ENCODE measurements around the gene NDUFB10. TPM values are rescaled to one million over a fixed set of nuclear protein-coding genes. Genes with fewer than 3 reads are reported as not detected.

The NDUFB10 gene
- 85.8 TPM for polyA plus RNA-seq (2012; ENCODE audit: missing spikeins)

DNA sequence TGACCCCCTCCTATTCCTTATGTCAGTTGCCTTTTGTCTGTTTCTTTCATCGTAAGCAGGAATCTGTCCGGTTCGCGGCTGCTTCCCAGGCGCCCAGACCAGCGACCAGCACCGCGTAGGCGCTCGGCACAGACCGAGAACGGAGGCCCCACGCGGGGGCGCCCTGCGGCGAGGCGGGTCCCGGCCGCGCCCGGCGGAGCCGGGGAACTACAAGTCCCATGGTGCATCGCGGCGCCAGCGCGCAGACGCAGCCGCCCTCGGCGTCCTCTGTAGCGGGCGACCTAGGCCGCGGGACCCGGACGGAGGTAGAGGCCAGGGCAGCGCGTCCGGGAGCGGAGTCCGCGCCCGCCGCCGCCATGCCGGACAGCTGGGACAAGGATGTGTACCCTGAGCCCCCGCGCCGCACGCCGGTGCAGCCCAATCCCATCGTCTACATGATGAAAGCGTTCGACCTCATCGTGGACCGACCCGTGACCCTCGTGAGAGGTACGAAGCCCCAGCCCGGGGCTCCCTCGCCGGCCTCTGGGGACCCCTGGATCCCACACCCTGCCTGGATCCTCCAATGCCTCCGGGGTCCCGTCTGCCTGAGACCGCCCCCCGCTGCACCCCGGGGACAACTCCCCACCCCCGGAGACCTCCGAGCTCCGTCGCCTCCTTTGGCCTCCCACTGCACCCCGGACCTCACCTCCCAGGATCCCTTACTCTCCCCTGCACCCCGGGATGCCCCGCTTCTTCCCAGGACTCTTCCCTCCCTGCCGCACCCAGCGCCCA lies at the start of gene NDUFB10:
TSS of gene NDUFB10 (plus strand) at position 270 of the 771 bp plus-strand sequence. CDS start at position 357, 87 bp downstream.
- FAIRE-seq (peak; percentile 95), DNase-seq (ENCODE audit: insufficient read length) (peak; percentile 87)
- TF ChIP-seq POLR2A (IDR thresholded peaks at IDR 0.05; ENCODE audit: low read depth, low read length) = peak; percentile 86
- TF ChIP-seq TAF1 (IDR thresholded peaks at IDR 0.05; ENCODE audit: borderline replicate concordance, low read depth, low read length) = 0 out of 2 replicates have a peak, but pooled peaks have one; percentile 28
- peak; percentile 67 for TF ChIP-seq POLR2AphosphoS5 (IDR thresholded peaks at IDR 0.05; ENCODE audit: low read depth, low read length)

DNA sequence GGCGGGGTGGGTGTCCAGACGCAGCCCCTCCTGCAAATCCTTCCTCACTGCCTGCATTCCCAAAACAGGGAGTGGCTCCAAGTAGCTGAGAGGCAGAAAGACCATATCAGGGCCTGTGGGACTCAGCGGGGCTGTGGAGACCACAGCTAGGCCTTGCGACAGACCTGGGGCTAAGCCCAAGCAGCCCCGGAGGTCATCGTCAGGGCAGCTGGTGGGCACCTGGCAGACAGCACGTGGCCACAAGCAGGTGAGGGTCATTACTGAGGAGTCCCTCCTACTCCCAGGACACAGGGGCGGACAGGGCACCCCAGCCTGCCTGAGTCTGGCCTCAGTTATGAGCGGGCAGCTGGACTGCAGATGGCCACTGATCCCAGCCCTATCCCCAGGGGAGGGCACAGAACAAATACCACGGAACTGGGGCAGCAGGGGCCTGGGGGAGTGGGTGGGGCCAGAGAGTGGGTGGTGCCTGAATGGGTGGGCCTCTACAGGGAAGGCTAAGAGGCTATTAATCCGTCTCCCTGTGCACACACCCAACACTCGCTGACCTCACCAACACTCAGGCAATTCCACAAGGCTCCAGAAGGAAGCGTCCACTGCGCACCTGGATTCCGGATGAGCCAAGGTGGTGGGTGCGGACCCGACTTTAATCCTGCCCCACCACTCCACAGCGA lies 49.6 kb upstream of the NDUFB10 start:
- TF ChIP-seq POLR2A (IDR thresholded peaks at IDR 0.05; ENCODE audit: low read depth, low read length) (no peak), POLR2AphosphoS5 (IDR thresholded peaks at IDR 0.05; ENCODE audit: low read depth, low read length) (no peak), TAF1 (IDR thresholded peaks at IDR 0.05; ENCODE audit: borderline replicate concordance, low read depth, low read length) (no peak)
- DNase-seq (ENCODE audit: insufficient read length) = no peak
- no peak for FAIRE-seq

GRCh38 chr16:1911467-1912214 lies 47.7 kb upstream of the NDUFB10 start:
- FAIRE-seq = no peak
- TF ChIP-seq TAF1 (IDR thresholded peaks at IDR 0.05; ENCODE audit: borderline replicate concordance, low read depth, low read length) (no peak), POLR2A (IDR thresholded peaks at IDR 0.05; ENCODE audit: low read depth, low read length) (no peak), POLR2AphosphoS5 (IDR thresholded peaks at IDR 0.05; ENCODE audit: low read depth, low read length) (no peak)

DNA sequence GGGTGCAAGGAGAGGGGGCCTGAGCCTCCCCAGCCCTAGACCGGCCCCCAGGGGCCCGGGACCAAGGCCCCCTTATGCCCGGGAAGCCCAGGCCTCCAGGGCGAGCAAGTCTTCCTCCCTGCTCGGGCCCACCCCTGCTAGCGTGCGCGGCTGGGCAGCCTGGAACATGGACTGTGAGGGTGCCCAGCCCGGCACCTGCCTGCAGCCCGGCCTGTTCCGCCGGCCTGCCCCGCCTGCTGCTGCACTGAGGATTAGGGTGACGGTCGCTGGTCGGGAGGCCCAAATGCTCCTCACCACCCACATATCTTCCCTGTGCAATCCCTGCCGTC lies 47.2 kb upstream of the NDUFB10 start:
- DNase-seq (ENCODE audit: insufficient read length) = no peak
- FAIRE-seq = no peak
- no peak for TF ChIP-seq TAF1 (IDR thresholded peaks at IDR 0.05; ENCODE audit: borderline replicate concordance, low read depth, low read length)
- no peak for TF ChIP-seq POLR2AphosphoS5 (IDR thresholded peaks at IDR 0.05; ENCODE audit: low read depth, low read length)
- no peak for TF ChIP-seq POLR2A (IDR thresholded peaks at IDR 0.05; ENCODE audit: low read depth, low read length)

More at GRCh38 chr16:1911467-1912214, 47.7 kb upstream of the NDUFB10 start:
- no peak for DNase-seq (ENCODE audit: insufficient read length)

- no peak for DNase-seq (ENCODE audit: insufficient read length)
- TF ChIP-seq POLR2A (IDR thresholded peaks at IDR 0.05; ENCODE audit: low read depth, low read length) = no peak
- FAIRE-seq = no peak
These were observed 45.8 kb upstream of the NDUFB10 start for GRCh38 chr16:1913327-1914083.

DNA sequence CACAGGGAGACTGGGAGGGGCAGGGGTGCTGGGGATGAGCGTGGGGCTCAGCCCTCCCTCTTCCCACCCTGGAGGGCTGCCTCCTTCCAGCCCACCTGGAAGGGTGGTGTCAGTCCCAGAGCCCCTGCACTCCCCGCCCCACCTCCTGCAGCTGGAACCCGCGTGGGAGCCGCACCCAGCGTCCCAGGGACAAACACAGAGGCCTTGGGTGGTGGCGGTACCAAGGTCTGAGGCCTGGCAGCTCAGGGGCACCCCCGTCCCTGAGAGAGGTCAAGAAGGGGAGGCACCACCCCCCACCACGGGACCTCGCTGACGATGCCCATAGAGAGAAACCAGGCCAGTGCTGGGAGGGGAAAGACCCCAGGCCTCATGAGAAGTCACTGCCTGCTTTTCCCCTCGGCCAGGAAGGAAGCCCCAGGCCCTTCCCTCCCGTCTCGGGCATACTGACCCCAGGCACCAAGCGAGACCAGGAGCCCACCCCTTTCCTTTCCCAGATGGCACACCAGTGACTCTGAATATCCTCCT lies 45.2 kb upstream of the NDUFB10 start:
- TF ChIP-seq POLR2AphosphoS5 (IDR thresholded peaks at IDR 0.05; ENCODE audit: low read depth, low read length) (no peak), TAF1 (IDR thresholded peaks at IDR 0.05; ENCODE audit: borderline replicate concordance, low read depth, low read length) (no peak), POLR2A (IDR thresholded peaks at IDR 0.05; ENCODE audit: low read depth, low read length) (no peak)
- FAIRE-seq = no peak
- DNase-seq (ENCODE audit: insufficient read length) = no peak

DNA sequence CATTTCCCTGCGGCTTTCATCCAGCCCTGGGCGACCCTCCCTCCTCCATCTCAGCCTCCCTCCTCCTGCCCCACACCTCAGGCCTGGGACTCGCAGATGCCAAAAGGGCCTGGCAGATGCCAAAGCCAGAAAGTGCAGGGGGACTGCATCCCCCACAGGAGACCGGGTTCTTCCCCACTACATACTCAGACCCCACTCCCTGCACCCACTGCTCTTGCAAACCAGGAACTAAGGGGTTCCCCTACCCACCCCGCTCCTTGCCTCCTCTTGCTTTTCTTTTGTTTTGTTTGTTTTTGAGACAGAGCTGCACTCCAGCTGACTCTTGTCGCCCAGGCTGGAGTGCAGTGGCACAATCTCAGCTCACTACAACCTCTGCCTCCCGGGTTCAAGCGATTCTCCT lies 44.4 kb upstream of the NDUFB10 start:
- TF ChIP-seq TAF1 (IDR thresholded peaks at IDR 0.05; ENCODE audit: borderline replicate concordance, low read depth, low read length) (no peak), POLR2AphosphoS5 (IDR thresholded peaks at IDR 0.05; ENCODE audit: low read depth, low read length) (no peak), POLR2A (IDR thresholded peaks at IDR 0.05; ENCODE audit: low read depth, low read length) (no peak)
- FAIRE-seq = no peak

GRCh38 chr16:1915732-1916639 lies 43.4 kb upstream of the NDUFB10 start:
- TF ChIP-seq TAF1 (IDR thresholded peaks at IDR 0.05; ENCODE audit: borderline replicate concordance, low read depth, low read length) = no peak
- TF ChIP-seq POLR2A (IDR thresholded peaks at IDR 0.05; ENCODE audit: low read depth, low read length) = no peak
- no peak for TF ChIP-seq POLR2AphosphoS5 (IDR thresholded peaks at IDR 0.05; ENCODE audit: low read depth, low read length)
- DNase-seq (ENCODE audit: insufficient read length) (no peak), FAIRE-seq (no peak)

More for the DNA sequence above, 44.4 kb upstream of the NDUFB10 start:
- no peak for DNase-seq (ENCODE audit: insufficient read length)

DNA sequence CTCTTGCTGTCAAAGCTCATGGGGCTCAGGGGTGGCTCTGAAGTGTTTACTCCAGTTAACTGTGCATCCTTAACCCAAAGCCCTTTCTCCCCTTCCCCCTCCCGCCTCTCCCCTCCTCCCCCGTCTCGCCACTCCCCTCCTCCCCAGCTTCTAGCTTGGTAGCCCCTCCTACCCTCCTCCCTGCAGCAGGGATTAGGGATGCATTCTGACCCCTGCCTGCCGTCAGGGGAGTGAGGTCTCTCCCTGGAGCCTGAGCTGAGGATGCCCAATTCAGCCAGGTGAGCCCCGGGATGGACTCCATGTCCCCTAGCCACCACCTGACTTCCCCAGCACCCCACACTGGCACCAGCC lies 42.7 kb upstream of the NDUFB10 start:
- no peak for DNase-seq (ENCODE audit: insufficient read length)
- no peak for TF ChIP-seq TAF1 (IDR thresholded peaks at IDR 0.05; ENCODE audit: borderline replicate concordance, low read depth, low read length)
- TF ChIP-seq POLR2AphosphoS5 (IDR thresholded peaks at IDR 0.05; ENCODE audit: low read depth, low read length) = no peak
- no peak for TF ChIP-seq POLR2A (IDR thresholded peaks at IDR 0.05; ENCODE audit: low read depth, low read length)
- no peak for FAIRE-seq

DNA sequence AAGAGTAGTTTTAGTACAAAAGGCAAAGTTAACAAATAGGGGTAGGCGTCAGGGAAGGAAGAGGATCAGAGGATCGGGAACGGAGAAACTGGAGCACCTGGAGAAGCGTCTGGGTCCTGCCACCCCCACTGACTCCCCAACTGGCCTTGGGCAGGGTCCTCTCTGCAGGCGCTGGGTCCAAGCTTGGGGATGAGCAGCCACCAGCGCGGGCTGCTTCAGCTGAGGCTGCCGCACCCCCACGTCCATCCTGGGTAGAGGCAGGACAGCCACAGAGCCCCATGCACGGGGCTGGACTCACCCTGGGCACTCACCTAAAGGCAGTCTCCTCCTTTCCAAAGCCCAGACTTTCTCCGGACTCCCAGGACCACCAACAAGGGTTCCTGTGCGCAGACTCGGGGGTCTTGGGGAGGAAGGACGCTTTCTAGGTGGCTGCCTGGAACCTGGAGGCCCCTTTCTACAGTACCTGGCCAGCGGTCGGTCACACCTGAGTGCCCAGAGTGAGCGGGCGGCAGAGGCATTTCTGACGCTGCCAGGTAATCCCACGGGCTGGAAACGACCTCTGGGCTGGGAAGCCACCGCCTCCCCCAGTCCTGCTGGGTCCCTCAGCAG lies 42.2 kb upstream of the NDUFB10 start:
- DNase-seq (ENCODE audit: insufficient read length) (no peak), FAIRE-seq (no peak)
- no peak for TF ChIP-seq TAF1 (IDR thresholded peaks at IDR 0.05; ENCODE audit: borderline replicate concordance, low read depth, low read length)
- TF ChIP-seq POLR2AphosphoS5 (IDR thresholded peaks at IDR 0.05; ENCODE audit: low read depth, low read length) = no peak
- no peak for TF ChIP-seq POLR2A (IDR thresholded peaks at IDR 0.05; ENCODE audit: low read depth, low read length)
